MM.1S (cell line): Measurements from ENCODE around the gene SPSB3.

ENCODE experiments used
- EZH2 ChIP-seq: fragments of 300-600 bp; sonication (generic); optimal IDR thresholded peaks from 2 replicates; pipeline ENCODE3; 2017; ENCODE audit warnings: low read depth, mild to moderate bottlenecking, antibody characterized with exemption, low read length, mixed read lengths
- EZH2phosphoT487 ChIP-seq: fragments of 300-600 bp; sonication (generic); IDR thresholded peaks from 2 replicates; pipeline ENCODE4 v1.6.1; 2018; ENCODE audit warnings: antibody characterized with exemption, low read length
- TF ChIP-seq, protein P1 (sequence below): fragments of 300-600 bp; sonication (generic); IDR thresholded peaks from 2 replicates; pipeline ENCODE4 v1.5.1; 2016; ENCODE audit warnings: antibody characterized with exemption, low read length, mixed read lengths

GRCh38 chr16:1757714-1758461 lies 24.5 kb downstream of the SPSB3 start:
- TF ChIP-seq, protein P1, sequence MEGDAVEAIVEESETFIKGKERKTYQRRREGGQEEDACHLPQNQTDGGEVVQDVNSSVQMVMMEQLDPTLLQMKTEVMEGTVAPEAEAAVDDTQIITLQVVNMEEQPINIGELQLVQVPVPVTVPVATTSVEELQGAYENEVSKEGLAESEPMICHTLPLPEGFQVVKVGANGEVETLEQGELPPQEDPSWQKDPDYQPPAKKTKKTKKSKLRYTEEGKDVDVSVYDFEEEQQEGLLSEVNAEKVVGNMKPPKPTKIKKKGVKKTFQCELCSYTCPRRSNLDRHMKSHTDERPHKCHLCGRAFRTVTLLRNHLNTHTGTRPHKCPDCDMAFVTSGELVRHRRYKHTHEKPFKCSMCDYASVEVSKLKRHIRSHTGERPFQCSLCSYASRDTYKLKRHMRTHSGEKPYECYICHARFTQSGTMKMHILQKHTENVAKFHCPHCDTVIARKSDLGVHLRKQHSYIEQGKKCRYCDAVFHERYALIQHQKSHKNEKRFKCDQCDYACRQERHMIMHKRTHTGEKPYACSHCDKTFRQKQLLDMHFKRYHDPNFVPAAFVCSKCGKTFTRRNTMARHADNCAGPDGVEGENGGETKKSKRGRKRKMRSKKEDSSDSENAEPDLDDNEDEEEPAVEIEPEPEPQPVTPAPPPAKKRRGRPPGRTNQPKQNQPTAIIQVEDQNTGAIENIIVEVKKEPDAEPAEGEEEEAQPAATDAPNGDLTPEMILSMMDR = no peak
- TF ChIP-seq EZH2phosphoT487 (no peak), EZH2 (no peak)
